Bone marrow (tissue), 2 donors: Measurements from ENCODE around the gene STX16.

Source experiments
- DNase-seq, 2 donors: peaks; one replicate each; lab custom pipeline; 2025; lab: John Stamatoyannopoulos, UW

The STX16 gene

GRCh38 chr20:58652606-58653294 lies 1.7 kb downstream of the STX16 start:
- DNase-seq: no peak

GRCh38 chr20:58654337-58654736 lies 3.3 kb downstream of the STX16 start:
- no peak for DNase-seq

GRCh38 chr20:58655328-58656107 lies 4.4 kb downstream of the STX16 start:
- DNase-seq: no peak

DNA sequence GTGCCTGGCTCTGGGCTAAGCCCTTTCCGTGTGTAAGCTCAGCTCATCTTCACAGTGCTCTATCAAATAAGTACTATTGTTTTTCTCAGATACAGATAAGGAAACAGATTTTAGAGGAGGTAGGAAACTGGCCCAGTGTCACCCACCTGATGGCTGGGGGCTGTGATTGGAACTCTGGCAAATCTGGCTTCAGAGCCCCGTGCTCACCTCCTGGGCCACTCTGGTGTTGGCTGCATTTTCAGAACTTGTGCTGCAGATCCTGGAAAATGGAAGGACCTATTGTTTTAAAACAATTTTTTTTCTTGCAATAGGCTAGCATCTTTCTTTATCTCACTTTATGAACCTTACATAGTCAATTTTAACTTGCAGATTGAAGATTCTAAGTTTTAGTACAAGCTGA lies 5.7 kb downstream of the STX16 start:
- no peak for DNase-seq

DNA sequence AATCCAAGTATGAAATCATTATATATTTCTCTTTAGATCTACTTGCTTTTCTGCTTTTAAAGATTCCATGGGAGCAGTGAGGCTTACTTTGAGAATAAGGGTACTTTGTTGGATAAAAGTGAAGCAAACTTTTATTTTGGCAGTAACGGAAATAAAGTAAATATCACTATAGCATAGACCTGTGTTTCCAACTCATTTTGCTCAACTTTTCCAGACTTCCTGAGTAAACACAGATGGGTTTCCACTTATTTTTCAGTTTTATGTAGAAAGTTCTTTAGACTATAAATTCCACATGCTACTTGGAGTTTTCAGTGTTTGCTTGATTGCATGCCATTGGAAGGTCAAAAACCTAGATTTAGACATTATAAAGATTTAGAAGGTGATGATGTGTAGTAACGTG lies 6.2 kb downstream of the STX16 start:
- DNase-seq: no peak

GRCh38 chr20:58657986-58658385 lies 6.9 kb downstream of the STX16 start:
- DNase-seq: no peak

- no peak for DNase-seq
Observed at GRCh38 chr20:58658760-58659159, 7.7 kb downstream of the STX16 start.

- no peak for DNase-seq
Observed at GRCh38 chr20:58659841-58660240, 8.8 kb downstream of the STX16 start.

GRCh38 chr20:58660855-58661597 lies 9.9 kb downstream of the STX16 start:
- no peak for DNase-seq

DNA sequence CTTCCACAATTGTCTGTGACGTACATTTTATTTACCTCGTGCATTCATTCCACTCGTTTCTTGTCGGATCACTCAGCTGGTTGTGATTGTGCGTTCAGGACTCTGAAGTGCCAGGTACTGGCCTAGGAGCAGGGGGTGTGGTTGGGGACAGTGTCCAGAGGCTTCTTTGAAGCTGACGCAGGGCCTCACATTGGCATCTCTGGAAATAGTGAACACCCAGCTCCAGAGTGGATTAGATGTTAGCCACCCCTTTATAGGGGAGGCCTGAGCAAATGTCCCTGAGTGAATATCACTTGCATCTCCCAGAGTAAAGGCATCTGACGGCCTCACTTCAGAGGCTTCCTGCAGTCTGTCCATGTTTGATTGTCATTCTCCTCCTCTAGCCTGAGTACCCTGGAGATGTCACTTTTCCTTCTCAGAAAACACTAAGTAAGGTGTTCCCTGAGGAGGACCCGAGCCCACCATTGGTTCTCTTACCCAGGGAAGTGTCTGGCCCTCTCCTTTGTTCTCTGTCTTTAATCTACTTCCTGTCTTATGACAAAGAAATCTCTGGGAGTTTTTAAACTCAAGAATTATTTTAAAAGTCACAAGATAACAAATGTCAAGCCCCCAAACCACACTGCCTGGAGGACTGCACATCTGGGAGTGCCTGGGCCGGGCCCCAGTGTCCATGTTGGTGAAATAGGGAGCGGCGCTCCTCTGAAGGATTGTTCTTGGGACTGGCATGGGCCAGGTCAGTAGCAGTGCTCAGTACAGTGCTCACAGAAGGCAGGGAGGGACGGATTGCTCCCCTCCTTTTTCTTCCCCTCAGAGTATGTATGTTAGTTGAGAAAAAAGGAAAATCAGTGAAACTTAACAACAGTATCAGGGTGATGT lies 10.8 kb downstream of the STX16 start:
- no peak for DNase-seq

GRCh38 chr20:58664331-58664730 lies 13.2 kb downstream of the STX16 start:
- DNase-seq: no peak

DNA sequence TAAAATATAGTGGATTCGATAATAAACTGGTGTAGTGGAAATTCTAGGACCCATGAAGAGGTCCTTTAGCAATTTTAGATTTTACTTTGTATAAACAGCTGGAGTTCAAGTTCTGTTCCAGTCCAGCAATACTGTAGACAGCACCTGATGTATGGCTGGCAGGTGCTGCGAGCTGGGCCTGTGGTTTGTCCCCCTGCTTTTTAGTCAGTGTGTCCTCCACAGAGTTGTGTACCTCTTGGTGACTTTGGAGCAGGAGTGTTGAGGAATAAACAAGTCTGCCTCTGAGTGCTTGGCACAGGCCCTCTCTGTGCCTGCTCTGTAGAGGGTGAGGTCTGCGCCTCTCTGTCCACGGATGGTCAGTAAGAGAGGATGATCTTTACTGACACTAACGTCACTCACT lies 13.8 kb downstream of the STX16 start:
- DNase-seq: no peak

DNA sequence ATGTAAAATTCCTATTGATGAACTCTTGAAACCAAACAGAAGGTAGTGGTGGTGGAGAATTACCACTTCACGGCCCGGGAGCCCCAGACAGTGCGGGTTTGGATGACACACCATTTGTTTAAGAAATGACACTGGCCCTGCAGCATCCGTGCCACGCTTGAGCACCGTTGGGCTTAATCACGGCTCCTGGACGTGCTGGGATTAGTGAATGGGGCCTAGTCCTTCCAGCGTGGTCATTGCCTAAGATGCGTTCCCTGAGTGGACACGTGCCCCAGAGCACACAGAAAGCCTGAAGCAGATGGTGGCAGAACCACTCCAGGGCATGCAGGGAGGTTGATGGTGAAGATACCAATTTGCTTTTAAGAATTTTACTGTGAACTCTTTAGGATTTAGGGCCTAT lies 14.5 kb downstream of the STX16 start:
- DNase-seq: no peak

GRCh38 chr20:58666702-58667101 lies 15.6 kb downstream of the STX16 start:
- DNase-seq: no peak

- no peak for DNase-seq
Observed at GRCh38 chr20:58667975-58668374, 16.9 kb downstream of the STX16 start.

GRCh38 chr20:58668901-58669286 lies 17.8 kb downstream of the STX16 start:
- no peak for DNase-seq

DNA sequence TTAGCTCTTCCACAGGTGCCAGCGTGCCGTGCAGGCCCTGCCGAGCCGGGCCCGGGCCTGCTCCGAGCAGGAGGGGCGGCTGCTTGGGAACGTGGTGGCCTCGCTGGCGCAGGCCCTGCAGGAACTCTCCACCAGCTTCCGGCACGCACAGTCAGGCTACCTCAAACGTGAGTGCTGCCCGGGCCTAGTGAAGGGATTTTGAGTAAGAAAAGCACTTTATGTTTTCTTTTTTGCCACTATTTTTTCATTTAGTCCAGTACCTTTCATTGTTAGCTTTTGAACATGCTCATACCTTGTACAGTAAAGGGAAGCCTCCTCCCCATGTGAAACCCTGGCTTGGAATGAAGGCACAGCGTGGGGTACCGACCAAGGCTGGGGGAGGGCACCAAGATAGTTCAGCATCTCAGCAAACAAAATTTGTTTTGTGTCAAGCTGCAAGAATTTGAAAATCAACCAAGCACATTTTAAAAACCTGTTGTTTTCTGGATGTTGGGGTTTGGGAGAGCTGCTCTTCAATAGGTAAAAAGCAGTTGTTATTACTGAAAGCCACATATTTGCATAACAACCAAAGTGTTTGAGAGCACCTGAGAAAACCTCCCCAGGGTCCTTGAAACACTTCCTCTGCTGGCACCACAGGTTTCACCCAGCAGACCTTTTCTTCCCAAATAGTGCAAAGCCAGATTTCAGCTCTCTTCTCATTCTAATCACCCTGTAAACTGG lies 18.4 kb downstream of the STX16 start:
- DNase-seq: no peak

DNA sequence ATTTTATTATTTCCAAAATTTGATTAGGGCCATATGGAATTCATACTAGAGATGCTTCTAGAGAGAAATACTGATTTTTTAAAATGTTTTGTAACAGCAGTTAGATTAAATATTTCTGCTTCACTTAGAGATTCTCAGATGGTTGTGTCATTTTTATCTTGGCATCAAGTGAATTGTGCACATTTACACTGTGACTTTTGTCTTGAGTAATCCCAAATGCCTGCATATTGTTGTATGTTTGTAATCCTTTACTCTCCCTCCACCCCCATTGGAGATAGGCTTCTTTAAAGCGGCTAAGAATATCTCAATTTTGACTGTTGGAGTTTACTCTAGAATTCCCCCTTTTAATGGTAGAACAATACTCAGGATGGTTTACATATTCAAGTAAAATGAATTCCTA lies 19.0 kb downstream of the STX16 start:
- DNase-seq: no peak

GRCh38 chr20:58670659-58671058 lies 19.6 kb downstream of the STX16 start:
- no peak for DNase-seq

DNA sequence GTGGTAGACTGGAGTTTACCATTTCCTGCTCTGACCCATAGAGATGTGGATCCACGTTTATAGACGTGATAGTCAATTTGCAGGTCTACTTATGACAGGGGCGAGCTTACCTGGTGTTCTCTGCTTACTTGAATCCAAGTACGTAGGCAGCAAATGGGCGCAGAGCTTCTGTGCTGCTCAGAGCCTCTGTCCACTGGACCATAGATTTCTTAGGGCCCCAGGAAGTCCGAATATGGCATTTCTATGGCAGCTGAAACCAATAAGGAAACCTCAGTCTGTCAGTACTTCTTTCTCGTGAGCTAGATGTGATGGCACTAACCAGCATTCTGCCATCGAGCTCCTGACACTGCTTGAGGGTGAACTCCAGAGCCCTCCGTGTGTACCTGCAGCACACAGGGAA lies 22.0 kb downstream of the STX16 start:
- no peak for DNase-seq

DNA sequence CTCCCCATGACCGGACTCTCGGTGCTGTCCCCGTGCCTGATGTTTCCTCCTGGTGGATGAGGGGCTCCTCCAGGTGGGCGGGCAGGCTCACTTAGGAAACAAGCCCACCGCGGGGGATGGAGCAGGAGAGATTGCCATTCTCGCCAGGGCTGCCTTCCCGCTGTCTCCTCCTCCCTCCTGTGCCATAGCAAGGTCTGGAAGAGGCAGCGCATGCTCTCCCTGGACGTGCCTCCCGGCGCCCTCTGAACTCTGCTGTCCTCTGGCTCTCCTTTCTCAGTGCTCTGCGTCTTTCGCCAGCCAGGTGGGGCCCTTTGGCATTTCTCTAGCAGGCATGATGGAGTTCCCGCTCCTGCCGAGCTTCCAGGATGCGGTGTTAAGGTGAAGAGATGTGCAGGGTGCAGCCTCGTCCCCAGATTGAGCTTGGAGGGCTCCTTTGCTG lies 24.1 kb downstream of the STX16 start:
- DNase-seq: no peak
